ENCODE measurements around the gene LGR5. TPM values are rescaled to one million over a fixed set of nuclear protein-coding genes. Genes with fewer than 3 reads are reported as not detected.

LGR5 gene
- total RNA-seq, 1 experiment from 2014 or later: 0.17 TPM

DNA sequence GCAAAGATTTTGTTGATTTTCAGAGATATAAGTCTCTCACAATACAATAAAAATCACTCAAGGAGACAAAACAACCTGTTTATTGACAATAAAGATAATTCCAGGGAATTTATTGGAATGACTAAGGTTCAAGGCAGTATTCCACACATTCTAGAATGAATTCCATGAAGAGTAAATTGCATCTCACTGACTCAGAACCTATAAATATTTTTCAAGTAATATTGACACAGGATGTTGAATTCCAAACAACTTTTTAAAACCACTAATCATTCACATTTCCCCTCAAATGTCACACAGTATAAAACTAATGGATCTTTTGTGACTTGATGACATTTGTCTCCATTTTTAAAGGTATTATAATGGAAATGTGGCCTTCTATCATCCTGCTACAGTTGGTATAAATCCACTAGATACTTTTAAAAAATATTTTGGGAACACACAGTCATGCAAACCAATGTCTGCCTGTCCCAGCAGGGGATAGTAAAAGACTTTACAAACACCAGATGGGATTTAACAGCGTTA is 42.1 kb upstream of the LGR5 start:
- ATAC-seq (no peak), DNase-seq (ENCODE audit: low spot score) (no peak)
- ChIA-PET CTCF (no interaction called here), POLR2A (no interaction called here)
- no peak overlapping the region for H3K4me3 Mint-ChIP-seq
- TF ChIP-seq NFATC4 (CRISPR knock-in tag; IDR thresholded peaks at IDR 0.05) (no peak), FOXK1 (CRISPR knock-in tag; IDR thresholded peaks at IDR 0.05) (no peak), EMX1 (CRISPR knock-in tag; IDR thresholded peaks at IDR 0.05) (no peak), KAT7 (CRISPR knock-in tag; IDR thresholded peaks at IDR 0.05; ENCODE audit: borderline replicate concordance) (no peak), SMAD3 (CRISPR knock-in tag; IDR thresholded peaks at IDR 0.05; ENCODE audit: borderline replicate concordance) (no peak), MXD4 (CRISPR knock-in tag; IDR thresholded peaks at IDR 0.05; ENCODE audit: borderline replicate concordance) (no peak), ZNF671 (CRISPR knock-in tag; IDR thresholded peaks at IDR 0.05) (no peak), MYBL2 (CRISPR knock-in tag; IDR thresholded peaks at IDR 0.05) (no peak), ZNF263 (CRISPR knock-in tag; IDR thresholded peaks at IDR 0.05; ENCODE audit: low read depth) (no peak), TP53 (CRISPR knock-in tag; IDR thresholded peaks at IDR 0.05) (no peak), GABPB1 (CRISPR knock-in tag; IDR thresholded peaks at IDR 0.05) (no peak), SOX15 (CRISPR knock-in tag; IDR thresholded peaks at IDR 0.05) (no peak), ZNF317 (CRISPR knock-in tag; IDR thresholded peaks at IDR 0.05; ENCODE audit: borderline replicate concordance, low read depth) (no peak), IRF2 (CRISPR knock-in tag; IDR thresholded peaks at IDR 0.05; ENCODE audit: borderline replicate concordance, low read depth) (no peak), ZNF423 (CRISPR knock-in tag; IDR thresholded peaks at IDR 0.05) (no peak)
- TF ChIP-seq, protein P1, sequence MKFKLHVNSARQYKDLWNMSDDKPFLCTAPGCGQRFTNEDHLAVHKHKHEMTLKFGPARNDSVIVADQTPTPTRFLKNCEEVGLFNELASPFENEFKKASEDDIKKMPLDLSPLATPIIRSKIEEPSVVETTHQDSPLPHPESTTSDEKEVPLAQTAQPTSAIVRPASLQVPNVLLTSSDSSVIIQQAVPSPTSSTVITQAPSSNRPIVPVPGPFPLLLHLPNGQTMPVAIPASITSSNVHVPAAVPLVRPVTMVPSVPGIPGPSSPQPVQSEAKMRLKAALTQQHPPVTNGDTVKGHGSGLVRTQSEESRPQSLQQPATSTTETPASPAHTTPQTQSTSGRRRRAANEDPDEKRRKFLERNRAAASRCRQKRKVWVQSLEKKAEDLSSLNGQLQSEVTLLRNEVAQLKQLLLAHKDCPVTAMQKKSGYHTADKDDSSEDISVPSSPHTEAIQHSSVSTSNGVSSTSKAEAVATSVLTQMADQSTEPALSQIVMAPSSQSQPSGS (CRISPR knock-in tag; IDR thresholded peaks at IDR 0.05; ENCODE audit: borderline replicate concordance, low read depth): no peak
- TF ChIP-seq, protein P2, sequence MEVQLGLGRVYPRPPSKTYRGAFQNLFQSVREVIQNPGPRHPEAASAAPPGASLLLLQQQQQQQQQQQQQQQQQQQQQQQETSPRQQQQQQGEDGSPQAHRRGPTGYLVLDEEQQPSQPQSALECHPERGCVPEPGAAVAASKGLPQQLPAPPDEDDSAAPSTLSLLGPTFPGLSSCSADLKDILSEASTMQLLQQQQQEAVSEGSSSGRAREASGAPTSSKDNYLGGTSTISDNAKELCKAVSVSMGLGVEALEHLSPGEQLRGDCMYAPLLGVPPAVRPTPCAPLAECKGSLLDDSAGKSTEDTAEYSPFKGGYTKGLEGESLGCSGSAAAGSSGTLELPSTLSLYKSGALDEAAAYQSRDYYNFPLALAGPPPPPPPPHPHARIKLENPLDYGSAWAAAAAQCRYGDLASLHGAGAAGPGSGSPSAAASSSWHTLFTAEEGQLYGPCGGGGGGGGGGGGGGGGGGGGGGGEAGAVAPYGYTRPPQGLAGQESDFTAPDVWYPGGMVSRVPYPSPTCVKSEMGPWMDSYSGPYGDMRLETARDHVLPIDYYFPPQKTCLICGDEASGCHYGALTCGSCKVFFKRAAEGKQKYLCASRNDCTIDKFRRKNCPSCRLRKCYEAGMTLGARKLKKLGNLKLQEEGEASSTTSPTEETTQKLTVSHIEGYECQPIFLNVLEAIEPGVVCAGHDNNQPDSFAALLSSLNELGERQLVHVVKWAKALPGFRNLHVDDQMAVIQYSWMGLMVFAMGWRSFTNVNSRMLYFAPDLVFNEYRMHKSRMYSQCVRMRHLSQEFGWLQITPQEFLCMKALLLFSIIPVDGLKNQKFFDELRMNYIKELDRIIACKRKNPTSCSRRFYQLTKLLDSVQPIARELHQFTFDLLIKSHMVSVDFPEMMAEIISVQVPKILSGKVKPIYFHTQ (CRISPR knock-in tag; IDR thresholded peaks at IDR 0.05): no peak
- TF ChIP-seq, protein P3, sequence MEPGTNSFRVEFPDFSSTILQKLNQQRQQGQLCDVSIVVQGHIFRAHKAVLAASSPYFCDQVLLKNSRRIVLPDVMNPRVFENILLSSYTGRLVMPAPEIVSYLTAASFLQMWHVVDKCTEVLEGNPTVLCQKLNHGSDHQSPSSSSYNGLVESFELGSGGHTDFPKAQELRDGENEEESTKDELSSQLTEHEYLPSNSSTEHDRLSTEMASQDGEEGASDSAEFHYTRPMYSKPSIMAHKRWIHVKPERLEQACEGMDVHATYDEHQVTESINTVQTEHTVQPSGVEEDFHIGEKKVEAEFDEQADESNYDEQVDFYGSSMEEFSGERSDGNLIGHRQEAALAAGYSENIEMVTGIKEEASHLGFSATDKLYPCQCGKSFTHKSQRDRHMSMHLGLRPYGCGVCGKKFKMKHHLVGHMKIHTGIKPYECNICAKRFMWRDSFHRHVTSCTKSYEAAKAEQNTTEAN (CRISPR knock-in tag; IDR thresholded peaks at IDR 0.05): no peak
- TF ChIP-seq, protein P4, sequence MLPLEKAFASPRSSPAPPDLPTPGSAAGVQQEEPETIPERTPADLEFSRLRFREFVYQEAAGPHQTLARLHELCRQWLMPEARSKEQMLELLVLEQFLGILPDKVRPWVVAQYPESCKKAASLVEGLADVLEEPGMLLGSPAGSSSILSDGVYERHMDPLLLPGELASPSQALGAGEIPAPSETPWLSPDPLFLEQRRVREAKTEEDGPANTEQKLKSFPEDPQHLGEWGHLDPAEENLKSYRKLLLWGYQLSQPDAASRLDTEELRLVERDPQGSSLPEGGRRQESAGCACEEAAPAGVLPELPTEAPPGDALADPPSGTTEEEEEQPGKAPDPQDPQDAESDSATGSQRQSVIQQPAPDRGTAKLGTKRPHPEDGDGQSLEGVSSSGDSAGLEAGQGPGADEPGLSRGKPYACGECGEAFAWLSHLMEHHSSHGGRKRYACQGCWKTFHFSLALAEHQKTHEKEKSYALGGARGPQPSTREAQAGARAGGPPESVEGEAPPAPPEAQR (CRISPR knock-in tag; IDR thresholded peaks at IDR 0.05): no peak
- no peaks in the 10 kb centered on the region; the same call in 1 of the 2 replicates for H3K27me3 Mint-ChIP-seq (ENCODE audit: low read depth)
- H3K4me1 Mint-ChIP-seq: peaks cover 6% of the 10 kb centered on the region
- H3K36me3 Mint-ChIP-seq: no peaks in the 10 kb centered on the region
- H3K27ac Mint-ChIP-seq: no peak overlapping the region
- no peaks in the 10 kb centered on the region for H3K9me3 Mint-ChIP-seq

DNA sequence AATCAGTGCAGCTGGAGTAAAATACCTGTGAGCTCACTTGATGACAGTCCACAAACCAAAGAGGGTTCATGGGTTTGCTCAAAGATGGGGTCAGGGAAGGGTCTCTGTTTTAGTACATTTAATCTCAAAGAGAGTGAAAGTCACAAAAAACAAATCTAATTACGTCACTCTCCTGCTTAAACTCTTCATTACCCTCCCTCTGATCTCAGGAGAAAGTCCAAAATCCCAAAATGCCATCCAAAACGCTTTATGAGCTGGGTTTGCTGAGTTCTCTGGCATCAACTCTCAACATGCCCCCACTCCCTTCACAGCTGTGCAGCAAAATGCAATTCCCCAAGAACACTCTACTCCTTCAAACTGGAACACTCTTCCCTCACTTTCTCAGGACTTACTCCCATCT is 40.4 kb upstream of the LGR5 start:
- Mint-ChIP-seq H3K9me3 (no peaks in the 10 kb centered on the region), H3K36me3 (no peaks in the 10 kb centered on the region), H3K4me3 (no peak overlapping the region), H3K27ac (no peak overlapping the region), H3K4me1 (peaks cover 6% of the 10 kb centered on the region), H3K27me3 (ENCODE audit: low read depth) (no peaks in the 10 kb centered on the region; the same call in 1 of the 2 replicates)
- no peak for DNase-seq (ENCODE audit: low spot score)
- TF ChIP-seq, protein P4 (CRISPR knock-in tag; IDR thresholded peaks at IDR 0.05): no peak
- ChIA-PET POLR2A (no interaction called here), CTCF (no interaction called here)
- ATAC-seq: no peak

Data from WTC11 (cell line).